Gastrocnemius medialis (tissue), 4 donors: Measurements from ENCODE around the gene TOM1.

Experiments used
- CTCF ChIP-seq, 5 experiments: fragments of 450-650 bp in 3 of 5; fragments of 200-600 bp in 2 of 5; sonication (generic) in 2 of 5; IDR thresholded peaks in 4 of 5; conservative IDR thresholded peaks in 1 of 5; 1 replicate in 4 of 5; 2 replicates in 1 of 5; pipeline ENCODE4 v1.5.1; 2016 to 2019; ENCODE audit warnings: antibody characterized with exemption in 5 of 5, mild to moderate bottlenecking in 3 of 5, moderate library complexity in 3 of 5
- POLR2A ChIP-seq, 2 donors: fragments of 450-650 bp; IDR thresholded peaks; one replicate each; pipeline ENCODE4 v1.6.1; 2017; ENCODE audit warnings: antibody characterized with exemption in 2 of 2, mild to moderate bottlenecking in 2 of 2, moderate library complexity in 2 of 2

GRCh38 chr22:35313311-35314121, 13.8 kb downstream of the TOM1 start:
- TF ChIP-seq CTCF (IDR thresholded peaks at IDR 0.05 in 4 of 5, conservative IDR thresholded peaks at IDR 0.05 in 1 of 5), result no peak
- no peak for TF ChIP-seq POLR2A (IDR thresholded peaks at IDR 0.05)
